Panc1 (cell line): ENCODE results near the gene EP300. TPM values are rescaled to one million over a fixed set of nuclear protein-coding genes. Genes with fewer than 3 reads are reported as not detected.

ENCODE experiments used
- ATAC-seq: fragments of 200-7000 bp; cut with Tn5 transposase; 2 replicates; pipeline ENCODE4 v1.9.1; 2020; ENCODE audit warnings: mild to moderate bottlenecking, moderate library complexity
- BruUV-seq: library from RNA; stranded (reverse); fragments of 400-500 nt; replicated peaks from 2 replicates; lab custom pipeline; 2021; lab: Mats Ljungman, UMichigan
- CTCF ChIA-PET: fragments of 300-600 bp; sonication (Branson Sonifier 250); formaldehyde crosslinking; loops from one replicate; lab custom pipeline; 2022; ENCODE audit warnings: antibody characterized with exemption; lab: Charles Lee
- POLR2A ChIA-PET: fragments of 300-600 bp; sonication (Branson Sonifier 250); formaldehyde crosslinking; loops from one replicate; lab custom pipeline; 2022; ENCODE audit warnings: antibody characterized with exemption; lab: Charles Lee
- DNase-seq: peaks from one replicate; pipeline ENCODE4 v3.0.0-alpha.2; 2010; ENCODE audit warnings: low read depth, low spot score
- H3K27ac ChIP-seq: 2 replicates; pipeline ENCODE4 v1.5.1; 2011; ENCODE audit warnings: mild to moderate bottlenecking, low read length, inconsistent platforms
- H3K27me3 ChIP-seq: fragments of 200-500 bp; sonication (Bioruptor generic); 2 replicates; pipeline ENCODE4 v1.6.0; 2014; ENCODE audit warnings: low read length, inconsistent platforms; ENCODE audit not compliant: control insufficient read depth, insufficient read depth
- H3K36me3 ChIP-seq: fragments of 200-500 bp; sonication (Bioruptor generic); 2 replicates; pipeline ENCODE4 v1.5.1; 2014; ENCODE audit warnings: inconsistent platforms, mild to moderate bottlenecking, low read length, moderate library complexity; ENCODE audit not compliant: control insufficient read depth, insufficient read depth
- H3K4me1 ChIP-seq: 2 replicates; pipeline ENCODE4 v1.5.1; 2011; ENCODE audit warnings: inconsistent platforms, mild to moderate bottlenecking, low read length, moderate library complexity; ENCODE audit not compliant: control insufficient read depth, insufficient read depth
- H3K4me3 ChIP-seq, 2 experiments: 2 replicates each; pipeline ENCODE4 v1.5.1; 2011 to 2012; ENCODE audit warnings: low read depth in 2 of 2, low read length in 2 of 2, mild to moderate bottlenecking in 2 of 2, inconsistent platforms in 1 of 2, moderate library complexity in 1 of 2
- H3K9me3 ChIP-seq: fragments of 200-500 bp; sonication (Bioruptor generic); 2 replicates; pipeline ENCODE4 v1.5.1; 2014; ENCODE audit warnings: low read depth, mild to moderate bottlenecking, inconsistent platforms, low read length, moderate library complexity; ENCODE audit not compliant: control insufficient read depth, insufficient read depth
- POLR2AphosphoS5 ChIP-seq: IDR thresholded peaks from 2 replicates; pipeline ENCODE4 v1.6.1; 2012; ENCODE audit warnings: mild to moderate bottlenecking, low read depth, low read length, moderate library complexity
- SIN3A ChIP-seq: IDR thresholded peaks from 2 replicates; pipeline ENCODE4 v1.6.1; 2012; ENCODE audit warnings: low read depth, mild to moderate bottlenecking, low read length, moderate library complexity, borderline replicate concordance; ENCODE audit not compliant: insufficient read depth
- TCF7L2 ChIP-seq: IDR thresholded peaks from 2 replicates; pipeline ENCODE4 v1.6.1; 2011; ENCODE audit warnings: mild to moderate bottlenecking, low read depth, low read length, inconsistent platforms
- in situ Hi-C: cut with HindIII; loops from 2 replicates; pipeline ENCODE4 v1.10.0; 2016; ENCODE audit warnings: low sequenced_read_pairs, low pct_unique_long_range_greater_than_20kb
- intact Hi-C: fragments of 100-400 bp; cut with micrococcal nuclease; formaldehyde crosslinking; loops from one replicate; pipeline ENCODE4 v1.10.0; 2022; ENCODE audit not compliant: unreplicated experiment
- total RNA-seq: library from RNA; stranded (reverse); gene quantifications from one replicate; pipeline ENCODE4 v1.2.1, GENCODE V29; 2021; ENCODE audit not compliant: unreplicated experiment
- TF ChIP-seq, protein P1 (sequence below): fragments of 450-650 bp; IDR thresholded peaks from 2 replicates; pipeline ENCODE4 v1.5.1; 2017; ENCODE audit warnings: mild to moderate bottlenecking
- TF ChIP-seq, protein P2 (sequence below), 2 experiments: IDR thresholded peaks; 2 replicates each; pipeline ENCODE4 v1.6.1; 2011 to 2012; ENCODE audit warnings: low read depth in 2 of 2, control low read depth in 1 of 2, low read length in 1 of 2, mild to moderate bottlenecking in 1 of 2, moderate library complexity in 1 of 2; ENCODE audit not compliant: insufficient read depth in 1 of 2

The EP300 gene
- total RNA-seq, 1 experiment from 2014 or later: 46.8 TPM

DNA sequence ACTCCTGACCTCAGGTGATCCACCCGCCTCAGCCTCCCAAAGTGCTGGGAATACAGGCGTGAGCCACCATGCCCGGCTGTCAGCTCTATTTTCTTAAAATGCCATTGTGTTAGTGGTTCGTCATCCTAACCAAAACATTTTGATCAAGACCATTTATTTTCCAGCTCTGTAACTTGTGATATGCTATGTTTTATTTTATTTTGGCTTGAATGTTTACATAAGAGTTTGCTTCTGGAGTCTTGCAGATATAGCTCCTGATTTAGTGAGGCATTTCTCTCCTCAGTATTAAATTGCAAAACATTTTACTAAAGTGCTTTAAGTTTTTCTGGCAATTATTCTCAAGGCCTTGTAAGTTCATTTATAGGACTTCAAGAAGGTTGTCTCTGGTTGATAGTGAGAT is 4.4 kb downstream of the EP300 start:
- Histone ChIP-seq H3K27me3 (no peaks in the 10 kb centered on the region), H3K4me1 (peaks cover 15% of the 10 kb centered on the region), H3K36me3 (peaks cover 7% of the 10 kb centered on the region), H3K27ac (no peak overlapping the region), H3K9me3 (no peaks in the 10 kb centered on the region), H3K4me3 (no peak overlapping the region)
- ATAC-seq (no peak), DNase-seq (no peak)
- in situ Hi-C loops (no loop called here), intact Hi-C loops (loop anchor here (10.0 kb wide), 1 partner anchor 142 kb away; the partner anchor contains the start of gene RBX1)
- ChIA-PET POLR2A (interaction anchor here (0.7 kb wide), 1 partner anchor 137 kb away, joined by 9 read pairs; no protein-coding TSS in a partner anchor), CTCF (no interaction called here)
- no TSS peak for BruUV-seq
- TF ChIP-seq, protein P1, sequence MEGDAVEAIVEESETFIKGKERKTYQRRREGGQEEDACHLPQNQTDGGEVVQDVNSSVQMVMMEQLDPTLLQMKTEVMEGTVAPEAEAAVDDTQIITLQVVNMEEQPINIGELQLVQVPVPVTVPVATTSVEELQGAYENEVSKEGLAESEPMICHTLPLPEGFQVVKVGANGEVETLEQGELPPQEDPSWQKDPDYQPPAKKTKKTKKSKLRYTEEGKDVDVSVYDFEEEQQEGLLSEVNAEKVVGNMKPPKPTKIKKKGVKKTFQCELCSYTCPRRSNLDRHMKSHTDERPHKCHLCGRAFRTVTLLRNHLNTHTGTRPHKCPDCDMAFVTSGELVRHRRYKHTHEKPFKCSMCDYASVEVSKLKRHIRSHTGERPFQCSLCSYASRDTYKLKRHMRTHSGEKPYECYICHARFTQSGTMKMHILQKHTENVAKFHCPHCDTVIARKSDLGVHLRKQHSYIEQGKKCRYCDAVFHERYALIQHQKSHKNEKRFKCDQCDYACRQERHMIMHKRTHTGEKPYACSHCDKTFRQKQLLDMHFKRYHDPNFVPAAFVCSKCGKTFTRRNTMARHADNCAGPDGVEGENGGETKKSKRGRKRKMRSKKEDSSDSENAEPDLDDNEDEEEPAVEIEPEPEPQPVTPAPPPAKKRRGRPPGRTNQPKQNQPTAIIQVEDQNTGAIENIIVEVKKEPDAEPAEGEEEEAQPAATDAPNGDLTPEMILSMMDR: no peak
- TF ChIP-seq POLR2AphosphoS5 (no peak), SIN3A (no peak), TCF7L2 (no peak)
- TF ChIP-seq, protein P2, sequence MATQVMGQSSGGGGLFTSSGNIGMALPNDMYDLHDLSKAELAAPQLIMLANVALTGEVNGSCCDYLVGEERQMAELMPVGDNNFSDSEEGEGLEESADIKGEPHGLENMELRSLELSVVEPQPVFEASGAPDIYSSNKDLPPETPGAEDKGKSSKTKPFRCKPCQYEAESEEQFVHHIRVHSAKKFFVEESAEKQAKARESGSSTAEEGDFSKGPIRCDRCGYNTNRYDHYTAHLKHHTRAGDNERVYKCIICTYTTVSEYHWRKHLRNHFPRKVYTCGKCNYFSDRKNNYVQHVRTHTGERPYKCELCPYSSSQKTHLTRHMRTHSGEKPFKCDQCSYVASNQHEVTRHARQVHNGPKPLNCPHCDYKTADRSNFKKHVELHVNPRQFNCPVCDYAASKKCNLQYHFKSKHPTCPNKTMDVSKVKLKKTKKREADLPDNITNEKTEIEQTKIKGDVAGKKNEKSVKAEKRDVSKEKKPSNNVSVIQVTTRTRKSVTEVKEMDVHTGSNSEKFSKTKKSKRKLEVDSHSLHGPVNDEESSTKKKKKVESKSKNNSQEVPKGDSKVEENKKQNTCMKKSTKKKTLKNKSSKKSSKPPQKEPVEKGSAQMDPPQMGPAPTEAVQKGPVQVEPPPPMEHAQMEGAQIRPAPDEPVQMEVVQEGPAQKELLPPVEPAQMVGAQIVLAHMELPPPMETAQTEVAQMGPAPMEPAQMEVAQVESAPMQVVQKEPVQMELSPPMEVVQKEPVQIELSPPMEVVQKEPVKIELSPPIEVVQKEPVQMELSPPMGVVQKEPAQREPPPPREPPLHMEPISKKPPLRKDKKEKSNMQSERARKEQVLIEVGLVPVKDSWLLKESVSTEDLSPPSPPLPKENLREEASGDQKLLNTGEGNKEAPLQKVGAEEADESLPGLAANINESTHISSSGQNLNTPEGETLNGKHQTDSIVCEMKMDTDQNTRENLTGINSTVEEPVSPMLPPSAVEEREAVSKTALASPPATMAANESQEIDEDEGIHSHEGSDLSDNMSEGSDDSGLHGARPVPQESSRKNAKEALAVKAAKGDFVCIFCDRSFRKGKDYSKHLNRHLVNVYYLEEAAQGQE (IDR thresholded peaks at IDR 0.05; ENCODE audit: insufficient read depth in 1 of 2, low read depth in 2 of 2, low read length in 1 of 2): no peak

GRCh38 chr22:41099036-41099435 is 6.6 kb downstream of the EP300 start:
- Histone ChIP-seq H3K36me3 (no peaks in the 10 kb centered on the region; the same call in 1 of the 2 replicates), H3K27ac (no peak overlapping the region), H3K4me3 (no peak overlapping the region), H3K9me3 (no peaks in the 10 kb centered on the region), H3K27me3 (no peaks in the 10 kb centered on the region), H3K4me1 (peaks cover 15% of the 10 kb centered on the region)
- CTCF ChIA-PET: no interaction called here
- ATAC-seq (no peak), DNase-seq (no peak)
- intact Hi-C loops: loop anchor here (10.0 kb wide), 1 partner anchor 144 kb away; the partner anchor contains the start of gene RBX1
- BruUV-seq: no TSS peak
- POLR2A ChIA-PET: no interaction called here
- TF ChIP-seq, protein P1: no peak
- no peak for TF ChIP-seq TCF7L2
- TF ChIP-seq POLR2AphosphoS5: no peak
- in situ Hi-C loops: no loop called here
